AML-193 (cell line): Measurements from ENCODE around the gene ADSS1.

Source experiments
- DNase-seq, 2 experiments: peaks; one replicate each; lab custom pipeline; 2025; lab: John Stamatoyannopoulos, UW

The ADSS1 gene

DNA sequence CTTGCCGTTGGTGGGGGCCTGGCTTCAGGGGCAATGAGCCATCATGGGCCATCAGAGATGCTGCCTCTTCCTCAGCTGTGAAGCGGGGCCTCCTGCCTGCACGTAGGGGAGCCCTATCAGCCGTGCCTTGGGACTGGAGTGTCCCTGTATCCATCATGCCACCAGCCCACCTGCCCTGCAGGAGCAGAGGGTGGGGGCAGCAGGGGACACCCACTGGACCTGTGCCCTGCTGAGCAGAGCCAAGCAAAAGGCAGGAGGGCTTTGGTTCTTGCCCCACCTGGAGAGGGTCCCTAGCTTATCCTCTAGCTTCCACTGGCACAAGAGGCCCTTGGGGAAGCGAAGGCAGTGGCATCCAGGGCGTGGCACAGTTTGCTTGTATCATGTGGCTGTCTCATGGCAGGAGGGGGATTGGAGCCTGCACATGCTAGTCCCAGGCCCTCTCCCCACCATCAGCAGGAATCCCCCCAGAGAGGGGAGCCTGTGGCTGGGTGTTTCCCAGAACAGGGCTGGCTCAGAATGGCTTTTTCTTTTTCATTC is 10.1 kb downstream of the ADSS1 start:
- DNase-seq: no peak

DNA sequence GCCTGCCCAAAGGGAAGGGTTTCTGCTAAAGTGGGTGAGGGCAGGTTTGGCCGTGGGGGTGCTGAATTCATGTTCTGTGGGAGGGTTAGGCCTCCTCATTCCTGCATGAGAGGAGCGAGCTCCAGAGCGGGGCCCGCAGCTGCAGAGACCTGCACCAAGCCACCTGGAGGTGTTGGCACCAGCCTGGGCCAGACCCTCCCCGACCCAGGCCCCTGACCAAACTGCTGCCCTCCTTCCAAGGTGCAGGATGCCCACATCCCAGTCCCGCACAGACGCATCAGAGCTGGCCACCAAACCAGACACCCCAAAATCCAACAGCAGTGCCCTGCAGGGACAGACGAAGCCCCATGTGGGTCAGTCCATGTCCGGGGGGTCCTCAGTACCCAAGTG is 10.6 kb downstream of the ADSS1 start:
- no peak for DNase-seq

GRCh38 chr14:104734991-104735779 is 11.2 kb downstream of the ADSS1 start:
- DNase-seq: no peak

DNA sequence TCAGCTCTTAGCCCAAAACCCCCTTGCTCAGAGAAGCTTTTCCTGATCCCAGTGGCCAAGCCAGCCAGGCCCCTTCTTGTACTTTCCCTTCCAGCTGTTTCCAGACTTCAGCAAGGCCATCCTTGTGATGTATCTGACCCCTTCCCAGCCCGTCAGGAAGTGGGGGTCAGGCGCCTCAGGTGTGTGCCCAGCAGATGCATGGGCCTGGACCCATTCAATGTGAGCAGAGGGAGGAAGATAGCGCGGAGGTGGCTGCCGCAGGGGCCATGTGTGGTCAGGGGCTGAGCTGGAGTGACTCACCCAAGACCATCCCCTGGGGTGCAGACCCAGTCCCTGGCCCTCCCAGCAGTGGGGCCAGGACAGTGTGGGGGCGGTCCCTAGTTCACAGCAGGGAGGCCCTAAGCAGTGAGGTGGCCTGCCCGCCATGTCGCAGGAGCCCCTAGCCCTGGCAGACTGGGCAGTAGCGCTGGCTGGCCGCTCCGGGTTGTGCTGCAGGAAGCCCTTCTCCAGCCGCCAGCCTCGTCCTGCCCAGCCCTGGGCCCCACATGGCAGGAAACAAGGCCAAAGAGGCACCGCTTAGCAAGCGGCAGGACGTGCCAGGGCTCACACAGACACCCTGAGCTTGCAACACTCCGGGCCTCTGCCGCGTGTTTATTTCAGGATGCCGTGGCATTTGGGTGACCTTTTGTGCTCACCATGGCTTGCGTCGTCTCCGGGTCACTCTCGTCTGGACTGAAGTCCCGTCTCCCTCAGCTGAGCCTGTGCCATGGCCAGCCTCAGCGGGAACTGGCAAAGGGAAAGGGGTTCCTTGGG is 12.0 kb downstream of the ADSS1 start:
- DNase-seq: no peak

DNA sequence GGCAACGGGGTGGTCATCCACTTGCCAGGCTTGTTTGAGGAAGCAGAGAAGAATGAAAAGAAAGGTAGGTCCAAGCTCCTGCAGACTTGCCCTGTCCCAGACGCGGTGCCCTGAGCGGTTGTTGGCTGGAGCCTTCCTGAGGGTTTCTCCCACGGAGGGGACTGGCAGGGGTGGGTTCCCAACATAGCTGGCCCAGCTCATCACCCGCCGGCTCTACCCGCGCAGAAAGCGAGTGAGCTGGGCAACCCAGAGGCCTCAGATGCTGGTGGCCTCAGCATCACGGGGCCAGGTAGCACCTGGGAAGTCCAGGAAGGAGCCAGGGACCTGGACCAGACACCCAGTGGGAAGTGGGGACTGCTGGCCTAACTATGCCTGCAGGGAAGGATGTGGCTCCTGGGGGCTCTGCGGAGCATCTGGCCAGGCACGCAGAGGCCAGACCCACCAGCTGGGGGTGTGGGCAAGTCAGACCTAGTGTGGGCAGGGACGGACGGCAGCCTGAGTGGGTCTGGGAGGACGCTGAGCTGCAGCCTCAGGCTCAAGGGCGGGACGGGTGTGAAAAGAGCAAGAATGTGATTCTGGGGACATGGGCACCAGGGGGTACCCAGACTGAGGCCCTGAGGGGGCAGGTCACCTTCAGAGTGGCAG is 14.5 kb downstream of the ADSS1 start:
- DNase-seq: no peak

- DNase-seq: no peak
These were observed 15.0 kb downstream of the ADSS1 start for GRCh38 chr14:104739026-104739425.

GRCh38 chr14:104739546-104740516 is 15.8 kb downstream of the ADSS1 start:
- DNase-seq: no peak

- no peak for DNase-seq
These were observed 17.2 kb downstream of the ADSS1 start for GRCh38 chr14:104741108-104741802.

- DNase-seq: no peak
These were observed 17.8 kb downstream of the ADSS1 start for GRCh38 chr14:104741803-104742251.

DNA sequence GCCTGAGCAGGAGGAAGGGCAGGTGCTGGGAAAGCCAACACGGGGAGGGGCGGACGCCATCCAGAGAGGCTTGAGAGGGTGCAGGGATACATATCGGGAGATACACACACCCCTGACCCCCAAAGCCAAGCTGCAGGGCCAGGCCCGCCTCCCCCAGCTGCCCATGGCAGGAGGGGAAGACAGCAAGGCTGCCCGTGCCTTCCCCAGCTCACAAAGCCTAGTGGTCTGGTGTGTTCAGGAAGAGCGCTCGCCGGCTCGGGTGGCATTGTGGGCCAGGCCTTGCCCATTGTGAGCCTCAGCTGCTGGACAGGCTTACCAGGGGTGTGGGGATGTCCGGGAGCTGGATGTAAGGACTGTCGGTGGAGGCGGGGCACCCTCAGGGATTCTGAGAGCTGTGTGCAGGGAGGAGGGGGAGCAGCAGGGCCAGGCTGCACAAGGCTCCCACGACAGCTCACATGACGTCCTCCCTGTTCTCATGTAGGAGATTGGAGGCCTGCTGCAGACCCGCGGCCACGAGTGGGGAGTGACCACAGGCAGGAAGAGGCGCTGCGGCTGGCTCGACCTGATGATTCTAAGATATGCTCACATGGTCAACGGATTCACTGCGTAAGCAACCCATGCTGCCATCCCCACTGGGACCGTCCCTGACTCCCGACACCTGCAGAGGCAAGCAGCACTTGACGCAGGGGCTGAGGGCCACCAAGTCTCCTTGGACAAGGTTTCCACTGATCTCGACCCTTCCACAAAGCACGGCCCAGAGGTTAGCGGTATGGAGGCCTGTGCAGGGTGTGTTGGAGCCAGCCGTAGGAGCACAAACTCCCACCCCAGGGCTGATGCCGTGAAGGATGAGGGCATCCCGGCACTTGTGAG is 18.8 kb downstream of the ADSS1 start:
- no peak for DNase-seq

DNA sequence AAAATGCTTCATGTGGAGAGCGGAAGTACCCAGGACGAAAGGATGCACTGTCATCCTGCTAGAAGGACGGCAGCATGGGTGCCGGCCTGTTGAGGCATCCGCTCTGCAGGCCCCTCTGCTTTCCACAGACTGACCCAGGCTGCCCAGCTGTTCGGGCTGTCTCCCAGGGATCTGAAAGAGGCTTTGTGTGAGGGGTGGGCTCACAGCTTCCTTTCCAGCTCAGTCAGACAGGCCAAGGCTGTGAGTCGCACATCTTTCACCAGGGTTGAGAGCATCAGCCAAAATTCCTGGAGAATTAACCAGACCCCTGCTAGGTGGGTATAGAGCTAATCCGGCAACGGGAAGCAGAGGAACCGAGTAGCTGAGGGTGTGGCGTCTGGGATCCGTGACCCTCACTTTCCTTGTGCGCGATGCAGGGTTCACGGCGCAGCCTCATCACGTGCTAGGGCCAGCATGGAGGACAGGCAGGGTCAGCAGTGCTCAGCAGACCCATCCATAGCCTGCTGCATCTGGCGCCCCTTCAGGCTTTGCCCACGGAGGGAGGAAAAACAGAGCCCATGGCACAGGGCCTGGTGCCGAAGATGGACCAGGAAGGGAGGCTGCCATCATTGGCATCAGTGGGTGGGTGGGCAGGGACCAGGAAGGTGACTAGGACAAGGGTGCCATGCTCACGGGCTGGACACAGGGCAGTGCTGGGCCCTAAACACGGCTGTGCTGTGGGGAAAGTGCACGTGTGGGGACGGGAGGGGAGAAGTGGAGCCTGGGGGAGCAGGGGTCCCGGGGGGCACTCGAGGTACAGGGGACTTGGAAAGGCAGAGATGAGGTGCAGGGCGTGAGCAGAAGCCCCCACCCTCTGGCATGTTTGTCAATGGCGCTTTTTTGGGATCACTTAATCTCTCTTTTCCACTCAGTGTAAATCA is 19.7 kb downstream of the ADSS1 start:
- DNase-seq: no peak

DNA sequence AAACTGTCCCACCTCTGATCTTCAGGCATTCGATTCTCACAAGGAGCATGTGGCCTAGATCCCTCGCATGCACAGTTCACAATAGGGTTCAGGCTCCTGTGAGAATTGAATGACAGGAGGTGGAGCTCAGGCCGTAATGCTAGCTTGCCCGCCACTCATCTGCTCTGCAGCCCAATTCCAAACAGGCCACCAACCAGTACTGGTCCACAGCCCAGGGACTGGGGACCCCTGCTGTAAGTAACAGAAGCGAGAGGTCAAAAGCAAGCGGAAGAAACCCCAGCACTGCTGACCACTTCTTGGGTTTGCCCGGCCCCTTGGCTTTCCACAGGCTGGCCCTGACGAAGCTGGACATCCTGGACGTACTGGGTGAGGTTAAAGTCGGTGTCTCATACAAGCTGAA is 20.5 kb downstream of the ADSS1 start:
- no peak for DNase-seq

DNA sequence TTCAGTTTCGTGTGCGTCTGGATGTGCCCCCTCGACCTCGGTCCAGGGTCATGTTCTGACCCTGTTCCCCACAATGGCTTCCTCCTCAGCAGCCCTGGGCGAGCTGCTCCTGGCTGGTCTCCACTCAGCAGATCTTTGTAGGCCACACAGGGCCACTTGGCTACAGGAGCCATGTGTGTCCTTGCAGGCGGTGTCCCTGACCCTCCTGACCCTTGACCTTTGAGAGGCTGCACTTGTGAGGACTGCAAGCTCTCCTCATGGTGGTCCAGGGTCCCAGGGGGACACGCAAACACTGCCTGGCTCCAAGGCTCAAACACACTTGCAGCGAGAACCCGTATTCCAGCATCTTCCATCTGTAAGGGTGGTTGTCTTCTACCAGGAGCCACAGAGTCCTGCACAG is 21.4 kb downstream of the ADSS1 start:
- DNase-seq: no peak

DNA sequence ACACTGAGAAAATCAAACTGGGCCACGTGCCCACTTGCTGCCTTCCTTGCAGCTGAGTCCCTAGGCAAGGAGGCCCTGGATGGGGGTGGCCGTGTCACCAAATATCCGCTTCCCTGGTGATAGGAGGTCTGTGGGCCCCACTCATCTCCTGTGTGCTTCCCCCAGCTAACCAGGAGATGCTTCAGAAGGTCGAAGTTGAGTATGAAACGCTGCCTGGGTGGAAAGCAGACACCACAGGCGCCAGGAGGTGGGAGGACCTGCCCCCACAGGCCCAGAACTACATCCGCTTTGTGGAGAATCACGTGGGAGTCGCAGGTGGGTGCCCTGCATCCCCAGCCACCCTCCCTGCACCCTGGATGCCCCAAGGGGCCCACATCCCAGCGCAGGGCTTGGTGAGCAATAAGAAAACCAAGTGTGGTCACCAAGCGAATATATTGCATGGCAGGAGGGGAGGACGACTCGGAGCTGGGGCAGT is 22.1 kb downstream of the ADSS1 start:
- DNase-seq: no peak

DNA sequence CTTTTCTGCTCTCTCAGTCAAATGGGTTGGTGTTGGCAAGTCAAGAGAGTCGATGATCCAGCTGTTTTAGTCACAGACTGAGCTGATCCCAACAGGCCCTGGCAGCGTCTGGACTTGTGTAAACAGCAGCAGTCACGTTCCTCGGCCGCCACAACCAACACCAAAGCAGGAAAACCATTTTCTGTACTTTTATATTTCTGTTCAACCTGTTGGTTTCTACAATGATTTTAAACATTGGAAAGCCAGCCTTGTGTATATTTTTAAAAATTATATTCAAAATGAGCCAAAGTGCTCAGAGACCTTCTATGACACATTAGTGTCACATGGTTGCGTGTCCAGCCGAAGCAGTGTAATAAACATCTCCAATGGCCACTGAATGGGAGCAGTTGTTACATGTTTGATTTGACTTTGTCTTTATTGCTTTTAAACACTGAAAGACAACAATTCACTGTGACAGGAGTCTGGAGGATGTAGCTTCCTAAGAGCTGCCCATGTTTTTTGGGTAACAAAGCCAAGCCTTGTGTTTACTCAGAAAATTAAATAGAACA is 23.0 kb downstream of the ADSS1 start:
- no peak for DNase-seq

DNA sequence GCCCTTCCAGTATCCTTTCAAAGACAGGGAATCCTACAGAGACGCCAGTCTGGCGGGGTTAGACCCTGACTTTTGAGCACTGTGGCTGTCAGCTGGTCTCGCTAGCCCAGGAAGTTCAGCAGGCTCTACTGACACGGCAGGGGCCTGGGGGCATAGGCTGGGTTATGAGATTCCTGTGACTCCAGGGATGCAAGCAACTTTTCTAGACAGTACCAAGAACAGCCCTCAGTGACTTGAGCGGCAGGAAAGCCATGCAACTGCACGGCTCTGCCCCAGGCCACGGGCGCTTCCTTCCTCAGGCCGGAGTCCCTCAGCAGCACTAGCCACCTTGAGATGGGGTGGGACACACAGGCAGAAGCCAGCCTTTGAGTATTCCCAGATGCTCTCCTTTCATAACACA is 23.8 kb downstream of the ADSS1 start:
- DNase-seq: no peak

GRCh38 chr14:104749111-104749649 is 25.2 kb downstream of the ADSS1 start:
- DNase-seq: no peak
